IPS DF 4.7 (cell line): ENCODE results near the gene POU2F1.
"Not testable (repeated sequence)": the region's sequence is repeated elsewhere in the genome, so short reads cannot be mapped to it uniquely, and the experiment has no call there.

Experiments
- DNase-seq: peaks from one replicate; pipeline ENCODE4 v3.0.0-alpha.2; 2013; ENCODE audit warnings: low spot score; ENCODE audit errors: extremely low read depth

POU2F1 gene

DNA sequence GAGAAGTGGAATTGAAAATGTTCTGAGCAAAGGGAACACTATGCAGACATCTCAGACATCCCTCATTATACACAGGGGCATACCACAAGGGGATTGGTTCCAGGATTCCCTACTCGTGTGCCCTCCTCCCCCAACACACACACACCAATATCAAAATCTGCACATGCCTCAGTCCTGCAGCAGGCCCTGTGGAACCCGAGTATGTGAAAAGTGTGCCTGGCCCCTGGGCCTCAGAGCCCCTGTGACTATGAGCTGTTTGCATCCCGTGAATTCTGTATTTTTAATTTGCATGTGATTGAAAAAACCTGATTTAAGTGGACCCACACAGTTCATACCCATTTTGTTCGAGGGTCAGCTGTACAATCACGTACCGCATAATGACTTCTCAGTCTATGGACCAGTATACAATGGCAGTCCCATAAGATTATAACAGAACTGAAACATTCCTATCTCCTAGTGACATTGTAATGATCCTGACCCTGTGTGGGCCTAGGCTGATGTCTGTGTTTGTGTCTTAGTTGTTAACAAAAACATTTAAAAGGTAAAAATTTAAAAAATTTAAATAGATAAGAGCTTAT lies 11.3 kb downstream of the POU2F1 start:
- DNase-seq: no peak

DNA sequence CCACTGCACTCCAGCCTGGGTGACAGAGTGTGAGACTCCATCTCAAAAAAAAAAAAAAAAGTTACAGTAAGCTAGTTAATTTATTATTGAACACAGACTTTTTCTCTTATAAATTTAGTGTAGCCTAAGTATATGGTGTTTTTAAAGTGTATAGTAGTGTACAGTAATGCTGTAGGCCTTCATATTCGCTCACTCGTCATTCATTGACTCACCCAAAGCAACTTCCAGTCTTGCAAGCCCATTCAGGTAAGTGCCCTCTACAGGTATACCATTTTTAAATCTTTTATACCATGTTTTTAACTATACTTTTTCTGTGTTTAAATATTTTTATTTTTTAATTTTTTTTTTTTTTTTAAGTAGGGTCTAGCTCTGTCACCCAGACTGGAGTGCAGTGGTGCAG lies 12.1 kb downstream of the POU2F1 start:
- no peak for DNase-seq

DNA sequence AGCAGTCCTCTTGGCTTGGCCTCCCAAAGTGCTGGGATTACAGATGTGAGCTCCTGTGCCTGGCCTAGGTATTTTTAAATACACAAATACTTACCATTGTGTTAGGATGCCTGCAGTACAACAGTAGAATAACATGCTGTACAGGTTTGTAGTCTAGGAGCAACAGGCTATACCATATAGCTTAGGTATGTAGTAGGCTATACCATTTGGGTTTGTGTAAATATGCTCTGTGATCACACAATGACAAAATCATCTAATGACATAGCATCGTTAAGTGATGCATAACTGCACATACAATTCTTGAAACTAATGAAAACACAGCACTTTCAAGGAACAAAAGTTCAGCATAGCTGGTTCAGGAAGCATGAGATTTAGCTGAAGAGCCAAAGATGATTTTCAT lies 12.7 kb downstream of the POU2F1 start:
- DNase-seq: no peak

DNA sequence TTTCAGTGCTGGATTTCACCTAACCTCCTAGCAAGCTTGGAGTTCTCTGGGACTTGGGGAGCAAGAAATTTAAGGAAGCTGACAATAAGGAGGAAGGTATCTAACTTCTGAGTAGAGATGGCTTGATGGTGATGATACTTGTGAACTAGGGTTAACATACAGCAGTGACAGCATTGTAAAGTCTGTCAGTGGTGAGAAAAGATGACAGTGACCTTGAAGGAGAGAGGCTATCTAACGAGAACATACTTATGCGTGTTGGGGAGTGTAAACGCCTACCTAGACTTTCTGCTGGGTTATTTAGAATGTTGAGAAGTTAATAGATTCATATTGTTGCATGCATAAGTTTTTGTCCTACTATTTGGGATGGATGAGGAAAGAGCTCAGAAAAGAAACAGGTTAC lies 16.3 kb downstream of the POU2F1 start:
- DNase-seq: no peak

DNA sequence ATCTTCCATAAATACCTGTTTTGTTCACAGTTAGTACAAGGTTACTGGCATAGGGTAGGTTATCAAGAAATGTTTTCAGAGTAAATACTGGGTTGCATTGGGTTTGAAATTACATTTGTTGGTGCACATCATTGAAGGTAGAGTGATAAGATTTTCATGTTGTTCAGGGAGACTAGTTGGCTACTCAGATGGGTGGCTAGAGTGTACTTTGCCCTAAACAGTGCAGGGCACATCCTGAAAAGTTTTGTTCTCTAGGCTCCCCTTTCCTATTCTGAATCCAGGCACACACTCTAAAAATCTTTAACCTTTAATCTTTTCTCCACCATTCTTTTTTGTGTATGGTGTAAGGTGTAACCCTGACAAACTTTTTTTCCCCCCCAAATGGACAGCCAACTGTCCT lies 18.0 kb downstream of the POU2F1 start:
- DNase-seq: no peak

DNA sequence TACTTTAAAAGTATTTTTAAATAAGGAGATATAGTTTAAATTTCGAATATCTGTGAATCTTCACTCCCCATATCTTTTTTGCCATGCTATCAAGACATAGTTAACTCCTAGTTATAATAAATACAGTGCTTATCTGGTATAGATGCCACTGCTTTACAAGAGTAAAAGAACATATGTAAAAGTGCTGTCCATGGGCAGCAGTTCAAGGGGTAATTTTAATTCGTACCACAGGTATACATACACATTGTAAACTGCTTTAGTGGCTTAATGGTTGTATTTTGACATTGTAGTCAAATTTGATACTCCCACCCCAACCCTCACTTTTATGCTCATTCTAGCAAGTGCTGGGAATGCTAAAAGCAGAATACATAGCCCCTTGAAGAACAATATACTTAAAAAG lies 18.6 kb downstream of the POU2F1 start:
- DNase-seq: no peak

DNA sequence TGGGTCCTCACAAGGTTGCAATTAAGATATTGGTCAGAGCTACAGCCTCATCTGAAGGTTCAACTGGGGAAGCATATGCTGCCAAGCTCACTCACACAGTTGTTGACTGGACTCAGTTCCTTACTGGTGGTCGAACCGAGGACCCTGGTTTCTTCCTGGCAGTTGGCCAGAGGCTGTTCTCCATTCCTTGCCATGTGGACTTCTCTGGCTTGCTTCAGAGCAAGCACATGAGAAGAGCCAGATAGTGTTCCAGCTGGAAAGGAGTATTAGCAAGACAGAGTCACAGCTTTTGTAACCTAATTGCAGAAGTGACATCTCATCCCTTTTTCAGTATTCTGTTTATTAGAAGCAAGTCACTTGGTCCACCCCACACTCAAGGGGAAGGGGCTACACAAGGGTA lies 23.6 kb downstream of the POU2F1 start:
- no peak for DNase-seq

DNA sequence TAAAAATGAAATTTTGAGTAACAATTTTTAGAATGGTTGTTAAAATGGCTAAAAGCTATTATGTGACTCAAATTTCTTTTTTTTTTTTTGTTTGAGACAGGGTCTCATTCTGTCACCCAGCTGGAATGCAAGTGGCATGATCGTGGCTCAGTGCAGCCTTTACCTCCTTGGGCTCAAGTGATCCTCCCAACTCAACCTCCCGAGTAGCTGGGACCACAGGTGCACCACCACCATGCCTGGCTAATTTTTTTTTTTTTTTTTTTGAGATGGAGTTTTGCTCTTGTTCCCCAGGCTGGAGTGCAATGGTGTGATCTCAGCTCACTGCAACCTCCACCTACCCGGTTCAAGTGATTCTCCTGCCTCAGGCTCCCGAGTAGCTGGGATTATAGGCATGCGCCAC lies 24.5 kb downstream of the POU2F1 start:
- not testable (repeated sequence) for DNase-seq

DNA sequence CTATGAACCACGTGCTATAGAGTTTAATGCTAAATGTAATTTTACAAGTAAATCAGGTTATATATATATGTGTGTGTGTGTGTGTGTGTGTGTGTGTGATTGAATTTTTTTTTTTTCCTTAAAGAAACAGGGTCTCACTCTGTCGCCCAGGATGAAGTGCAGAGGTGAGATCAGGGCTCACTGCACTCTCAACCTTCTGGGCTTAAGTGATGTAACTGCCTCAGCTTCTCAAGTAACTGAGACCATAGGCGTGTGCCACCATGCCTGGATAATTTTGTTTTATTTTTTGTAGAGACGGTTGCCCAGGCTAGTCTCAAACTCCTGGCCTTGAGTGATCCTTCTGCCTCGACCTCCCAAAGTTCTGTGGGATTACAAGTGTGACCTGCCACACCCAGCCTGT lies 26.3 kb downstream of the POU2F1 start:
- no peak for DNase-seq

DNA sequence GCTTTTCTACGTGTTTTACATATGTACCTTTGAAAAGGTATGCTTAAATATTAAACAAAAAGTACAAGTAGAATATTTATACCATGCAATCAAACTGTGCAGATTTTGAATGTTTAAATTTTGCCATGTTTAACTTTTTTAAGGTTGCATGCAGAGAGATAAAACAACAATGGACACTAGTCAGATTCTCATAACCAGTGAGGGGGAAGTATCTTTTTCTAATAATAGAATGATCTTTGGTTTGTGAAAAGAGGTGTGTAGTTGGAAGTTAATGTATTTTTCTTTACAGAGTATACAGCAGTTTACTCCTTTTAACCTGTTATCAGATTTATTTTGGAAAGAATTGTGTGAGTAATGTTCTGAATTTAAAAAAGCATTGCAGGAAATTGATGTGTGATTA lies 27.1 kb downstream of the POU2F1 start:
- no peak for DNase-seq

DNA sequence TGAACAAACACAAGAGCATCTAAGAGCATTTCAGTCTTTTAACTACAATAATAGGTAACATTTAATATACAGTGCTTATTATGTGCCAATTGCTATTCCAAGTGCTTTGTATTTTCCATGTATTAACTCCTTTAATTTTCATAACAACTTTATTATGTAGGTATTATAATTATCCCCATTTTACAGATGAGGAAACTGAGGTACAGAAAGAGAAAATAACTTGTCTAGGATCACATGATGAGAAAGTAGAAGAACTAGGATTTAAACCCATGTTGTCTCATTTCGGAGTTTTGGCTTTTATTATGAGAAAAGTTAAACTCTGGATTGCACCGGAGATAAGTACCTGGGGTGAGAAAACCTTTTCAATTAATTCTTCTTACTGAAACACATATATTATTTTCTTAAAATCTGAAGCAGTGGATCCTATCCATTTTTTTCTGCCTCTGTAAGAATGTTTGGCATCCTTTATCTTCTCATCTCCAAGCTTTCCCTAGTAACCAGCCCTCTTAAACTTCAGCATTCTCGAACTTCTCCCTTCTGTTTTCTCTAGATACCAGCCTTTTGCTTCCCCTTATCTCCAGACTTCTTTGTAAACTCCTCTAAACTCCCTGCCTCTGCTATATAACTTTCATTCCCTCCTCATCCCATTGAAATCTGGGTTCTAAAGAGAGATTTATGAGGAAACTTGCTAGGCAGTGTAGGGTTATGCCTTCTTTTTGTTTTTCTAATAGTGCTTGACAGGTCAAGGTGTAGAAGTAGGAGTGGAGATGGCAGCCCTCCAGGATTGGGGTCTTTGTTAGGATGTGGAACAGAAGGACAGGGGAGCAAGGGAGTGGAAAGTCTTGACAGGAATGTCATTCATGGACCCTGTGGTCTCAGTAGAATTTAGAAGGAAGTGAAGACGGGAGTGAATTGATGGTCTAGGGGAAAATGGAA lies 28.3 kb downstream of the POU2F1 start:
- DNase-seq: no peak

DNA sequence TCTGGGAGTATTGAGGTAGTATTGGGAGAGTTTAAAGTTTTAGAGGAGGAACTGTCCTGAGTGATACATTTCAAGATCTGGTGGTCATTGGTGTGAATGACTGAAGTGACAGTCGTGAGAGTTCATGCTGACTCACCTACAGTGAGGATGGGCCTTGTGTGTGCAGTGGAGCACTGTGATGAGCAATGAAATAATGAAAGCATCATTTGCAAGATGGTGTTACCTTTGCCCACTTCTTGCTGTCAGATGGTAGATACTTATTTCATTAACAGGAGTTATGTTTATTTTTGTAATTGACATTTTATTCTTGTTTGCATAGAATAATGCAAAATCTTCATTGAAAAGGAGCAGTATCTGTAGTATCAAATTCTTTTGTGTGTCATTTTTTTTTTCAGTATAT lies 29.0 kb downstream of the POU2F1 start:
- DNase-seq: no peak

DNA sequence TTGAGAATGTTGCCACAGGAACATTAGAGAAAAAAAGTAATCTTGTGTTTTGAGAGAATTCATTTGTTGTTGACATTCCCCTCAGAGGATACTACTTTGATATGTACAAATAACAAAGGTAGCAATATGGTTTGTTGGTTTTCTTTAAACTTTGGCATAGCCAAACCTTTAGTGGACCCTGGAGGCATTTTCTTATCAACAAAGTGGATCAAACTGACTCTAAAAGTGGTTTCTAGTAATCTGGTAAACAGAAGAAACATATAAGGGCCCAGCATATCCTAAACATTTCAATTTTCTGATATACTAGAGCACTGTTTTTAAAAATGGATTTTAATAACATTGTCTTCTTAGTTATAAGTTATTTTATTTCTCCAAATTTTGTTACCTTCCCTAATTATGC lies 29.8 kb downstream of the POU2F1 start:
- DNase-seq: no peak

DNA sequence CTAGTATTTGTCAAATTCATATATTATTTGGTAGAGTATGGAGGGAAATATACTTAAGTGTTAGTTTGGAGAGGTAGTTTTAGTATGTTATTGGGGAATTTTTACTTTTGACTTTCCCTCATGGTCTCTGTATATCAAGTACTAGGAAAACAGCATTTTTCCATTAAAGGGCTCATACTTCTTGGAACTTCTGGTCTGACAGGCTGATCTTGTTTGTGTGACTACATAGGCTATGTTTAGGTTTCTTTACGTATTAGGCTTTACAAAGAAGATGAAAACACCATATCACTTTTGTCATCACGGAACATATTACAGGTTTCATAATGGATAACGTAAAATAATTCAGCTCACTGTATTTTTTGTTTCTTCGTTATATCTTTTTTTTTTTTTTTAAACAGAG lies 30.8 kb downstream of the POU2F1 start:
- no peak for DNase-seq

DNA sequence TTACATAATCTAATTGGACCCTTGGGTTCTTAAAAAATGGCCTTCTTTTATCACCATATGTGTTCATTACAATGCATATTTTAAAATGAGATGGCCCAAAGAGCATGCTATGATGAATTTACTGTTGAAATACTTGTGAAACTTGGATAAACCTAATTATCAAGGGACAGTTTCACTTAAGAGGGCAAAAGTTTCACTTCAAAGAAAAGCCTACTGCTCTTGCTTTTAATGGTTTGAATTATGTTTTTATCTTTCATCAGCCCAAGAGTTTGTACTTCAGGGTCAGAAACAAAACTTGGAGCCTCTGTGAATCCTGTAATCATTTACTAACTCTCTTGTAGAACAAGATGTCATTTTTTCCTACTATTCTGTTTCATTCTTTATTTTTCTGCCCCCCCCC lies 32.3 kb downstream of the POU2F1 start:
- DNase-seq: no peak

DNA sequence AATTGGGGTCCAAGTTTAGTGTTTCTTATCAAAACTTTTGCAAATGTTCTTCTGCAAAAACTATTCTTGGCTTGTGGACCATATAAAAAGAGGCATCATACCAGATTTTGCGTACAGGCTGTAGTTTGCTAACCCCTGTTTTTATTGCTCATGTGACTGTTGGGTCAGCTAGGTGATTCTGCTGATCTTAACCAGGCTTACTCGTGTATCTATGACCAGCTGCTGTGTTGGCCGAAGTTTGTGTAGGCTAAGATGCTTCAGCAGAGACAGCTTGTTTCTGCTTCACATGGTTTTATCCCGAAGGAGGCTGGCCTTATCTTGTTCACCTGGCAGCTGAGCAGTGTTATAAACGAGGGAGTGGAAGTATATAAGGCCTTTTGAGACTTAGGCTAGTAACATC lies 38.2 kb downstream of the POU2F1 start:
- DNase-seq: no peak

DNA sequence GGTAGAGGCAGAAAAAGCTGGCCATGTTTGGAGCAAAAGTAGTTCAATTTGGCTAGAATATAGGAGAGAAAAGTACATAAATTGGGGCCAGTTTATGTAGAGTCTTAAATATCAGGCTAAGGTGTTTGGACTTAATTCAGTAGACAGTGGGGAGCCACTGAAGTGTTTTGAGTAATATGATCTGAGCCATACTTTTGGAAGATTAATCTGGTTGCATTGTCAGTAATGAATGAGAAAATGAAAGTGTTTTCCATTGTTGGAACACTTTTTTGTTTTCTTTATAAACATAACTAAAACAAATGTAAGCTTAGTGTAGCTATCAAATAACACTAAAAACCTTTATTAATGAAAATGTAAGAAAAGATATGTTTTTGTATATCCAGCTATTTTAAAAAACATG lies 42.1 kb downstream of the POU2F1 start:
- no peak for DNase-seq

DNA sequence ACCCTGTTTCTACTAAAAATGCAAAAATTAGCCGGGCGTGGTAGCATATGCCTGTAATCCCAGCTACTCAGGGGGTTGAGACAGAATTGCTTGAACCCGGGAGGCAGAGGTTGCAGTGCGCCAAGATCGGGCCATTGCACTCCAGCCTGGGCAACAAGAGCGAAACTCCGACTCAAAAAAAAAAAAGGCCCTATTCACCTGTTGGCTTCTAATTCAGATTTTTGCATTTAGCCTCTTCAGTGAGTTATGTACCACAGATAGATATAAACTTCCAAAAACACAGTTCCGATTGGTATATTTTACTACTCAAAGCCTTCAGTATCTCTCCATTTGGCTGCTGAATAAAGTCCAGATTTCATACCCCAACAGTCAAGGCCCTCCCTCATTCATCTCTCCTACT lies 42.7 kb downstream of the POU2F1 start:
- no peak for DNase-seq

DNA sequence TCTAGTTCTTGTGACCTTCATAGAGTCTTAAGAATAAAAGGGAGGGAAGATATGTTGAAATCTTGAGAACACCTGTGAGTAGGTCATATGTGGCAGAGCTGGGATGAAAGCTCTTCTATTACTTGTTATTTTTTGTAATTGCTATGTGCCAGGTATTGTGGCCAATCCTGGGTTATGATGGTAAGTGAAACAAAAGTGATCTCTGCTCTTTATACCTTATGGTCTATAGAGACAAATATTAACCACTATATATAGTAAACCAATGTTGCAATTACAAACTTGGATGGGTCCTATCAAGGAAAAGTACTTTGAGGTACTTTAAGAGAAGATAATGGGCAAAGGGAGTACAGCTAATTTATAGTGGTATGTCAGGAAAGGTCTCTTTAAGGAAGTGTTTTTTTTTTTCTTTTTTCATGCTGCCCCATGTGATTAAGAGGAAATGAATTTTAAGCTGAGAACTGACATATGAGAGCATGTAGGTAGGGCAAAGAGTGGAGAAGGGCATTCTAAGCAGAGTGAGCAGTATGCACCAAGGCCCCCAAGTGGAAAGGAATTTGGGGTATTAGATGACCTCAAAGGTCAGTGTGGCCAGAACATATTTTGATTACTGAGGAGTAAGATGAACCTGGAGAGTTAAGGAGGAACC lies 43.3 kb downstream of the POU2F1 start:
- DNase-seq: no peak

DNA sequence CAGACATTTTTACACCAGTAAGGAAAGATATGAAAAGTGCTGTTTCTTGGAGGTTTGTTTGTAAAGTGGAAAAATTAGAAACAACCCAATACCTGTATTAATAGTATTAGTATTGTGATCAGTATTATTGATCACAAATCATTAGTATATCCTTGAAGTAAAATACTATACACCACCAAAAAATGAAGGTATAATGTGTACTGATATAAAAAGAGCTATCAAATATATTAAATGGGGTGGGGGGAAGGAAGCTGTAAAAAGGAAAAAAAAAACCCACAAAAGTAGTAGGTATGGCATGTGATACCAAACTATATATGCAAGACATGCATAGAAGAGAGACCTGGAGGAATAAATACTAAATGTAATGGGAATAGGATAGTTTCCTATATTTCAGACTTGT lies 46.3 kb downstream of the POU2F1 start:
- DNase-seq: no peak

DNA sequence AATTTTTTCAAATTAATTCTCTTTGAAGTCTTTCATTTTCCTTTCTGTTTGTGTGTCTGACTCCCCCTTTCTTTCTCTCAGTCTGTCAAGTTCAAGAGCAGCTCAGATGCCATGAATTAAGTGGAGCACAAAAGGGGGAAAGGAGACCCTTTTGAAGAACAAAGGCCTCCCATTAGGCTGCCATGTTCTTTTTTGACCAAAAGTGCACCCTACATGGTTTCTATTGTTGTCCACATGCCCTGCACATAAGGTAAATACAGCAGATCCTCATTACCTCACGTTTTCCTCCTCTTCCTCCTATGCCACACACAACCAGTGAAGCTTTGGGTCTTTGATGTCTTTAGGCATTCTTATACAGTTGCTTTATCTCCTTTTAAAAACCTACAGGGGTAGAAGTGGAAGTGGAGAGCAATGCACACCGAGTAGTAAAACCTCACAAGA lies 47.7 kb downstream of the POU2F1 start:
- DNase-seq: no peak

DNA sequence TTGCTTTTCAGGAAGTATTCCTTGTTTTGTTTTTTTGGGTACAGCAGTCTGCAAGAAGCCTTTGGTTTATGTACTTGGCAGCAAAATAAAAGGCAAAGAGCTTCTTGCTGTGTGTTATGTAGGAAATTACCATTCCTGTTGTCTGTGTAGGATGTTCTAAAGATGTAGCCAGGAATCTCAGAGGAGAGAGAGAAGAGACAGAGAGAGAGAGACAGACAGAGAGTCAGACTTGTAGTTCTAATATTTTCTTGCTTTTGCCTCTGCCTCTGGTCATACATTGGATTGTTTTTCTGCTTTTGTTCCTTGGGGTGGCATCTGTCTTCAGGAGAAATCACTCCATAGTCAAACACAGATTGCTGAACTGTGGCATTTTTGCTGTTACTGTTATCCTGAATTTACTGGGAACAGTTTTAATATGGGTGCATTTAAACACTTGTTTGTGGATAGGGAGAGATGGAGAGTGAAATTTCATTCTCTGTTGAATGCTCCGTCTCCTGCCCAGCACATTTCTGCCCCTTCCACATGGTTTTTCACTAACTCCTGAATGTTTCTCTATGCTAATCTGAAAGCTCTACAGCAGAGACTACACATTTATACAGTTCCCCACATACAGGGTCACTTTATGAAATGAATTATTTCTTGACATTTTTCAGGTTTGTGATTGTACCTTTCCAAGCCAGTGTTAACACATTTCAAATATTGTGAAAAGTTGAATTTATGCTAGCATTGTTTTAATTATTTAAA lies 49.8 kb downstream of the POU2F1 start:
- no peak for DNase-seq
